GM12875 (cell line): ENCODE measurements around the gene IL19.

Source experiments
- H3K4me3 ChIP-seq: one replicate; pipeline ENCODE4 v1.5.1; 2011; ENCODE audit warnings: low read depth, low read length, control low read depth
- TF ChIP-seq, protein P1 (sequence below): IDR thresholded peaks from 2 replicates; pipeline ENCODE4 v1.5.1; 2011; ENCODE audit warnings: low read depth, mild to moderate bottlenecking, control low read depth, inconsistent platforms, low read length, moderate library complexity, borderline replicate concordance; ENCODE audit not compliant: insufficient read depth

IL19 gene

GRCh38 chr1:206779638-206780037 is 9.1 kb downstream of the IL19 start:
- TF ChIP-seq, protein P1, sequence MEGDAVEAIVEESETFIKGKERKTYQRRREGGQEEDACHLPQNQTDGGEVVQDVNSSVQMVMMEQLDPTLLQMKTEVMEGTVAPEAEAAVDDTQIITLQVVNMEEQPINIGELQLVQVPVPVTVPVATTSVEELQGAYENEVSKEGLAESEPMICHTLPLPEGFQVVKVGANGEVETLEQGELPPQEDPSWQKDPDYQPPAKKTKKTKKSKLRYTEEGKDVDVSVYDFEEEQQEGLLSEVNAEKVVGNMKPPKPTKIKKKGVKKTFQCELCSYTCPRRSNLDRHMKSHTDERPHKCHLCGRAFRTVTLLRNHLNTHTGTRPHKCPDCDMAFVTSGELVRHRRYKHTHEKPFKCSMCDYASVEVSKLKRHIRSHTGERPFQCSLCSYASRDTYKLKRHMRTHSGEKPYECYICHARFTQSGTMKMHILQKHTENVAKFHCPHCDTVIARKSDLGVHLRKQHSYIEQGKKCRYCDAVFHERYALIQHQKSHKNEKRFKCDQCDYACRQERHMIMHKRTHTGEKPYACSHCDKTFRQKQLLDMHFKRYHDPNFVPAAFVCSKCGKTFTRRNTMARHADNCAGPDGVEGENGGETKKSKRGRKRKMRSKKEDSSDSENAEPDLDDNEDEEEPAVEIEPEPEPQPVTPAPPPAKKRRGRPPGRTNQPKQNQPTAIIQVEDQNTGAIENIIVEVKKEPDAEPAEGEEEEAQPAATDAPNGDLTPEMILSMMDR = no peak
- H3K4me3 ChIP-seq = no peak overlapping the region

DNA sequence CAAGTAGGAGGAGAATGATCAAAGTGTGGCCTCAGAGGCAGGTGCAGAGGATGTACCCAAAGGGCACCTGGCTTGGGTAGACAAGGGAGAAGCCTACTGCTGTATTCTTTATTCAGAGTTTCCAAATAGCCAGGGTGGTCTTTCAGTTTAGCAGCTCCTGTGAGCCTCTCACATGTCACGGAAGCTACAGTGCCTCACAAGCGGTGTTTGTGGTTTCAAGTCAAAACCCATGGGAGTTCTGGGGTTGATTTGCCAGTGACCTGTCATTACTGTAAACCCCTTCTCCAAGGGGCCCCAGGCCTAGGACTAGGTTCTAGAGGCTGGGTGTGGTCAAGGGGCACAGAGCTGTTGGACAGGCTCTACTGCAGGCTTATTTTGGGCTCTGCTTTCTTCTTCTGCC is 11.9 kb downstream of the IL19 start:
- no peak overlapping the region for H3K4me3 ChIP-seq
- TF ChIP-seq, protein P1 = no peak

GRCh38 chr1:206783506-206783905 is 12.9 kb downstream of the IL19 start:
- TF ChIP-seq, protein P1 = no peak
- H3K4me3 ChIP-seq = no peak overlapping the region

- no peak overlapping the region for H3K4me3 ChIP-seq
- TF ChIP-seq, protein P1 = no peak
Observed at GRCh38 chr1:206784471-206784903, 13.9 kb downstream of the IL19 start.

DNA sequence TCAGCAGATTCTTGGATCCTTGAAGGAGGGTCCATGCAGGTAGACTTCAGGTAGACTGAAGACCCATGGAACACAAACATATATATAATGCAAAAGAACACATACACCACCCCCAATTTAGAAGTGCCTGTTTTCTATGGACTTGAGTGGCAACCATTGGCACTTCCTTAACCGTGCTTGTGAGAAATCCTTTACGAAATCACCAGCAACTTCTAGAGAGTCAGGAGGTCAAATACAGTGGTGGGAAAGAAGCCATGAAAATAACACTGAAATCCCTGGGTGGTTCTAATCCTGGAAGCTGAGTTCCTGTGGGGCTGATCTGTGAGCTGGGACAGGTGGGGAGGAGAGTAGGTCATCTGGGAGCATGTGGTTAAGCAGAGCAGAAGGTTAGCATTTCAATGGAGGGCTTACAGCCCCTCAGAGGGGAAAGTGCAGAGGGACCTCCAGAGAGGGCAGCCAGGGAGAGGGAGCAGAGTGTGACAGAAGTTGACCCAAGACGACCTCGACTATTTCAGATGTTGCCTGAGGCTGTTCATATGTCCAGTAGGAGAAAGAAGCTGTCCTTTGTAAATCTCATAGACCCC is 14.7 kb downstream of the IL19 start:
- no peak overlapping the region for H3K4me3 ChIP-seq
- TF ChIP-seq, protein P1 = no peak

DNA sequence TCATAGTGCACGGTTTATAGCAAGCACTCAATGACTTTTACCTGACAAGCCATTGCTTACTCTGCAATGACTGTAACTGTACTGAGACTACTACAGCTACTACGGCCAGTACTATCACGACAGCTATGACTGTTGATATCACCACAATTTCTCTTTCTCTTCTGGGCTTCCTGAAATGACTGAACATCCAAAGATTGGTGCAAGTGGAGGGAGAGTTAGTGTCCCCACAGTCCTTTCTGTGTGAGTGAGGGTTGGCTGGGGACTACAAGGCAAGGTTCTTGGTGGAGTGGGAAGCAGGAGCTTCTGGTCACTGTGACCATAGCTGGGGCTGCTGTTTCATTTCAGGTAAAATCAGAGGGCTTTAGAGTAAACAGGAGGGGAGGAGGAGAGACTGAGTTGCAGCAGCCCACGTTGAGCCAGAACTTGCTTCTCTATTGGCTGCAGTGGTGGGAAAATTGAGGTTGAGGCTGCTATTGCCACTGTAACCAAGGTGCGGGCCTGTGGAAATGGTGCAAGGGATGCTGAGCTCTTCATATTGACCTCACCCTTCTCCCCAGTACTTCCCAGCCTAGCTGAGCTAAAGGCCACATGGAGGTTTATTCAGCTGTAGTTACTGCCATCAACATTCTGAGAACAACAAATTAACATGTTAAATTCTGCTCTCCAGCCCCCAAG is 15.8 kb downstream of the IL19 start:
- H3K4me3 ChIP-seq = no peak overlapping the region

More for the DNA sequence above, 15.8 kb downstream of the IL19 start:
- TF ChIP-seq, protein P1 = no peak
